GM23338 (cell line): ENCODE measurements around the gene TF. TPM values are rescaled to one million over a fixed set of nuclear protein-coding genes. Genes with fewer than 3 reads are reported as not detected.

ENCODE experiments used
- CREB1 ChIP-seq: fragments of 250-450 bp; sonication (Bioruptor Pico); IDR thresholded peaks from 2 replicates; pipeline ENCODE4 v1.5.0; 2020; ENCODE audit warnings: low read depth, mild to moderate bottlenecking, moderate library complexity
- ETS1 ChIP-seq: IDR thresholded peaks from 2 replicates; pipeline ENCODE4 v1.6.1; 2016; ENCODE audit warnings: antibody characterized with exemption
- EZH2 ChIP-seq: fragments of 200-600 bp; sonication (generic); IDR thresholded peaks from one replicate; pipeline ENCODE4 v1.8.0; 2017; ENCODE audit warnings: antibody characterized with exemption, mild to moderate bottlenecking, low read depth; ENCODE audit not compliant: unreplicated experiment
- EZH2phosphoT487 ChIP-seq: fragments of 200-600 bp; sonication (generic); IDR thresholded peaks from one replicate; pipeline ENCODE4 v1.8.1; 2018; ENCODE audit warnings: antibody characterized with exemption; ENCODE audit not compliant: unreplicated experiment
- NANOG ChIP-seq: IDR thresholded peaks from 2 replicates; pipeline ENCODE4 v1.6.1; 2016; ENCODE audit warnings: antibody characterized with exemption, borderline replicate concordance
- POLR2AphosphoS5 ChIP-seq: IDR thresholded peaks from 2 replicates; pipeline ENCODE4 v1.6.1; 2016; ENCODE audit warnings: antibody characterized with exemption, low read depth
- STAT1 ChIP-seq: IDR thresholded peaks from one replicate; pipeline ENCODE4 v1.6.1; 2016; ENCODE audit warnings: antibody characterized with exemption; ENCODE audit not compliant: unreplicated experiment
- ZNF331 ChIP-seq: fragments of 250-450 bp; sonication (Bioruptor Pico); IDR thresholded peaks from 2 replicates; pipeline ENCODE4 v1.5.0; 2020; ENCODE audit warnings: low read depth, mild to moderate bottlenecking, moderate library complexity
- polyA plus RNA-seq: library from polyadenylated mRNA; unstranded; fragments of >200 nt; fragmentation: Nextera tagmentation; extraction: Ambion mirVana; gene quantifications from 2 replicates; pipeline ENCODE4 v1.2.1, GENCODE V29; 2016
- total RNA-seq: library from RNA; depleted of rRNA; stranded (reverse); fragments of >200 nt; shearing (Covaris generic); gene quantifications from 2 replicates; pipeline ENCODE4 v1.2.3, GENCODE V29; 2014
- TF ChIP-seq, protein P1 (sequence below): fragments of 250-450 bp; sonication (Bioruptor Pico); IDR thresholded peaks from 2 replicates; pipeline ENCODE4 v1.5.0; 2020; ENCODE audit warnings: mild to moderate bottlenecking, moderate library complexity

Gene TF
- total and polyA plus RNA-seq, 2 experiments from 2014 or later = 0.03 to 0.76 TPM

GRCh38 chr3:133833267-133833666 lies 87.1 kb downstream of the TF start (continued):
- TF ChIP-seq, protein P1, sequence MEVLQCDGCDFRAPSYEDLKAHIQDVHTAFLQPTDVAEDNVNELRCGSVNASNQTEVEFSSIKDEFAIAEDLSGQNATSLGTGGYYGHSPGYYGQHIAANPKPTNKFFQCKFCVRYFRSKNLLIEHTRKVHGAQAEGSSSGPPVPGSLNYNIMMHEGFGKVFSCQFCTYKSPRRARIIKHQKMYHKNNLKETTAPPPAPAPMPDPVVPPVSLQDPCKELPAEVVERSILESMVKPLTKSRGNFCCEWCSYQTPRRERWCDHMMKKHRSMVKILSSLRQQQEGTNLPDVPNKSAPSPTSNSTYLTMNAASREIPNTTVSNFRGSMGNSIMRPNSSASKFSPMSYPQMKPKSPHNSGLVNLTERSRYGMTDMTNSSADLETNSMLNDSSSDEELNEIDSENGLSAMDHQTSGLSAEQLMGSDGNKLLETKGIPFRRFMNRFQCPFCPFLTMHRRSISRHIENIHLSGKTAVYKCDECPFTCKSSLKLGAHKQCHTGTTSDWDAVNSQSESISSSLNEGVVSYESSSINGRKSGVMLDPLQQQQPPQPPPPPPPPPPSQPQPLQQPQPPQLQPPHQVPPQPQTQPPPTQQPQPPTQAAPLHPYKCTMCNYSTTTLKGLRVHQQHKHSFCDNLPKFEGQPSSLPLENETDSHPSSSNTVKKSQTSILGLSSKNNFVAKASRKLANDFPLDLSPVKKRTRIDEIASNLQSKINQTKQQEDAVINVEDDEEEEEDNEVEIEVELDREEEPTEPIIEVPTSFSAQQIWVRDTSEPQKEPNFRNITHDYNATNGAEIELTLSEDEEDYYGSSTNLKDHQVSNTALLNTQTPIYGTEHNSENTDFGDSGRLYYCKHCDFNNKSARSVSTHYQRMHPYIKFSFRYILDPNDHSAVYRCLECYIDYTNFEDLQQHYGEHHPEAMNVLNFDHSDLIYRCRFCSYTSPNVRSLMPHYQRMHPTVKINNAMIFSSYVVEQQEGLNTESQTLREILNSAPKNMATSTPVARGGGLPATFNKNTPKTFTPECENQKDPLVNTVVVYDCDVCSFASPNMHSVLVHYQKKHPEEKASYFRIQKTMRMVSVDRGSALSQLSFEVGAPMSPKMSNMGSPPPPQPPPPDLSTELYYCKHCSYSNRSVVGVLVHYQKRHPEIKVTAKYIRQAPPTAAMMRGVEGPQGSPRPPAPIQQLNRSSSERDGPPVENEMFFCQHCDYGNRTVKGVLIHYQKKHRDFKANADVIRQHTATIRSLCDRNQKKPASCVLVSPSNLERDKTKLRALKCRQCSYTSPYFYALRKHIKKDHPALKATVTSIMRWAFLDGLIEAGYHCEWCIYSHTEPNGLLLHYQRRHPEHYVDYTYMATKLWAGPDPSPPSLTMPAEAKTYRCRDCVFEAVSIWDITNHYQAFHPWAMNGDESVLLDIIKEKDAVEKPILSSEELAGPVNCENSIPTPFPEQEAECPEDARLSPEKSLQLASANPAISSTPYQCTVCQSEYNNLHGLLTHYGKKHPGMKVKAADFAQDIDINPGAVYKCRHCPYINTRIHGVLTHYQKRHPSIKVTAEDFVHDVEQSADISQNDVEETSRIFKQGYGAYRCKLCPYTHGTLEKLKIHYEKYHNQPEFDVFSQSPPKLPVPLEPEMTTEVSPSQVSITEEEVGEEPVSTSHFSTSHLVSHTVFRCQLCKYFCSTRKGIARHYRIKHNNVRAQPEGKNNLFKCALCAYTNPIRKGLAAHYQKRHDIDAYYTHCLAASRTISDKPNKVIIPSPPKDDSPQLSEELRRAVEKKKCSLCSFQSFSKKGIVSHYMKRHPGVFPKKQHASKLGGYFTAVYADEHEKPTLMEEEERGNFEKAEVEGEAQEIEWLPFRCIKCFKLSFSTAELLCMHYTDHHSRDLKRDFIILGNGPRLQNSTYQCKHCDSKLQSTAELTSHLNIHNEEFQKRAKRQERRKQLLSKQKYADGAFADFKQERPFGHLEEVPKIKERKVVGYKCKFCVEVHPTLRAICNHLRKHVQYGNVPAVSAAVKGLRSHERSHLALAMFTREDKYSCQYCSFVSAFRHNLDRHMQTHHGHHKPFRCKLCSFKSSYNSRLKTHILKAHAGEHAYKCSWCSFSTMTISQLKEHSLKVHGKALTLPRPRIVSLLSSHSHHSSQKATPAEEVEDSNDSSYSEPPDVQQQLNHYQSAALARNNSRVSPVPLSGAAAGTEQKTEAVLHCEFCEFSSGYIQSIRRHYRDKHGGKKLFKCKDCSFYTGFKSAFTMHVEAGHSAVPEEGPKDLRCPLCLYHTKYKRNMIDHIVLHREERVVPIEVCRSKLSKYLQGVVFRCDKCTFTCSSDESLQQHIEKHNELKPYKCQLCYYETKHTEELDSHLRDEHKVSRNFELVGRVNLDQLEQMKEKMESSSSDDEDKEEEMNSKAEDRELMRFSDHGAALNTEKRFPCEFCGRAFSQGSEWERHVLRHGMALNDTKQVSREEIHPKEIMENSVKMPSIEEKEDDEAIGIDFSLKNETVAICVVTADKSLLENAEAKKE (CRISPR knock-in tag) = no peak
- TF ChIP-seq STAT1 (no peak), ZNF331 (no peak), NANOG (no peak), EZH2 (no peak), POLR2AphosphoS5 (no peak), CREB1 (CRISPR knock-in tag) (no peak), ETS1 (no peak), EZH2phosphoT487 (no peak)
